Activated T-cell treated with anti-CD3 and anti-CD28 coated beads for 48 hours (primary cell): ENCODE measurements around the gene MBOAT2.
"Not testable (repeated sequence)": the region's sequence is repeated elsewhere in the genome, so short reads cannot be mapped to it uniquely, and the experiment has no call there.

Experiments
- DNase-seq: peaks from one replicate; pipeline ENCODE4 v3.0.0-alpha.2; 2020; ENCODE audit warnings: low read depth

Gene MBOAT2

GRCh38 chr2:8954990-8955389 lies 48.5 kb downstream of the MBOAT2 start:
- DNase-seq = no peak

- DNase-seq = no peak
Observed at GRCh38 chr2:8953525-8953924, 50.0 kb downstream of the MBOAT2 start.

- DNase-seq = no peak
Observed at GRCh38 chr2:8939486-8940114, 63.9 kb downstream of the MBOAT2 start.

GRCh38 chr2:8938384-8938783 lies 65.1 kb downstream of the MBOAT2 start:
- no peak for DNase-seq

GRCh38 chr2:8935982-8936381 lies 67.5 kb downstream of the MBOAT2 start:
- DNase-seq = no peak

- DNase-seq = no peak
Observed at GRCh38 chr2:8934338-8934737, 69.1 kb downstream of the MBOAT2 start.

GRCh38 chr2:8932702-8933101 lies 70.8 kb downstream of the MBOAT2 start:
- no peak for DNase-seq

GRCh38 chr2:8930185-8930584 lies 73.3 kb downstream of the MBOAT2 start:
- not testable (repeated sequence) for DNase-seq

GRCh38 chr2:8929128-8929527 lies 74.4 kb downstream of the MBOAT2 start:
- no peak for DNase-seq

- DNase-seq = no peak
Observed at GRCh38 chr2:8927510-8928455, 75.7 kb downstream of the MBOAT2 start.

GRCh38 chr2:8926356-8926755 lies 77.1 kb downstream of the MBOAT2 start:
- no peak for DNase-seq

- DNase-seq = no peak
Observed at GRCh38 chr2:8925411-8925810, 78.1 kb downstream of the MBOAT2 start.

GRCh38 chr2:8923183-8923582 lies 80.3 kb downstream of the MBOAT2 start:
- DNase-seq = no peak

GRCh38 chr2:8922431-8922830 lies 81.1 kb downstream of the MBOAT2 start:
- no peak for DNase-seq

GRCh38 chr2:8918412-8918811 lies 85.1 kb downstream of the MBOAT2 start:
- no peak for DNase-seq

GRCh38 chr2:8915941-8916340 lies 87.5 kb downstream of the MBOAT2 start:
- DNase-seq = no peak

- DNase-seq = not testable (repeated sequence)
Observed at GRCh38 chr2:8913767-8914166, 89.7 kb downstream of the MBOAT2 start.

GRCh38 chr2:8907764-8908288 lies 95.7 kb downstream of the MBOAT2 start:
- DNase-seq = no peak

- not testable (repeated sequence) for DNase-seq
Observed at GRCh38 chr2:8903924-8904323, 99.6 kb downstream of the MBOAT2 start.

GRCh38 chr2:8902757-8903156 lies 100.7 kb downstream of the MBOAT2 start:
- DNase-seq = not testable (repeated sequence)

- not testable (repeated sequence) for DNase-seq
Observed at GRCh38 chr2:8897206-8897605, 106.3 kb downstream of the MBOAT2 start.

- not testable (repeated sequence) for DNase-seq
Observed at GRCh38 chr2:8896671-8897070, 106.8 kb downstream of the MBOAT2 start.
